Osteoblast (primary cell): Measurements from ENCODE around the gene MEF2D. TPM values are rescaled to one million over a fixed set of nuclear protein-coding genes. Genes with fewer than 3 reads are reported as not detected.

Source experiments
- DNase-seq: peaks from one replicate; pipeline ENCODE4 v3.0.0; 2011; ENCODE audit warnings: low spot score, mixed read lengths; ENCODE audit not compliant: insufficient read length; ENCODE audit errors: missing footprints
- H2AFZ ChIP-seq: 2 replicates; pipeline ENCODE4 v1.6.0; 2011; ENCODE audit warnings: mild to moderate bottlenecking, low read length
- H3K27ac ChIP-seq: 2 replicates; pipeline ENCODE4 v1.5.1; 2011; ENCODE audit warnings: mild to moderate bottlenecking, low read depth, low read length, moderate library complexity
- H3K27me3 ChIP-seq: 2 replicates; pipeline ENCODE4 v1.6.0; 2012; ENCODE audit warnings: mild to moderate bottlenecking, control low read depth, inconsistent platforms, low read length, moderate library complexity; ENCODE audit not compliant: insufficient read depth
- H3K36me3 ChIP-seq: 2 replicates; pipeline ENCODE4 v1.5.1; 2011; ENCODE audit warnings: mild to moderate bottlenecking, low read length, control low read depth, moderate library complexity; ENCODE audit not compliant: insufficient read depth
- H3K4me1 ChIP-seq: 2 replicates; pipeline ENCODE4 v1.5.1; 2011; ENCODE audit warnings: mild to moderate bottlenecking, low read length, control low read depth, moderate library complexity; ENCODE audit not compliant: insufficient read depth
- H3K4me2 ChIP-seq: 2 replicates; pipeline ENCODE4 v1.6.0; 2011; ENCODE audit warnings: mild to moderate bottlenecking, low read length; ENCODE audit not compliant: insufficient read depth
- H3K4me3 ChIP-seq: fragments of 200-600 bp; sonication (generic); 3 replicates; pipeline ENCODE4 v1.5.1; 2012; ENCODE audit warnings: mild to moderate bottlenecking, low read length, inconsistent platforms; ENCODE audit not compliant: insufficient read depth
- H3K79me2 ChIP-seq: 2 replicates; pipeline ENCODE4 v1.6.0; 2012; ENCODE audit warnings: mild to moderate bottlenecking, low read length, control low read depth, inconsistent platforms; ENCODE audit not compliant: insufficient read depth
- H3K9me3 ChIP-seq: 2 replicates; pipeline ENCODE4 v1.5.1; 2011; ENCODE audit warnings: low read depth, low read length, control low read depth
- H4K20me1 ChIP-seq: 2 replicates; pipeline ENCODE4 v1.6.0; 2012; ENCODE audit warnings: mild to moderate bottlenecking, low read length, control low read depth; ENCODE audit not compliant: insufficient read depth
- CTCF ChIP-seq: IDR thresholded peaks from 2 replicates; pipeline ENCODE4 v1.5.1; 2011; ENCODE audit warnings: mild to moderate bottlenecking, low read depth, low read length, moderate library complexity; ENCODE audit errors: extremely low read depth
- total RNA-seq: library from RNA; depleted of rRNA; stranded (reverse); fragments of >200 nt; gene quantifications from 2 replicates; pipeline ENCODE4 v1.2.3, GENCODE V29; 2012

MEF2D gene
- total RNA-seq, 1 donor: 14.1 TPM

GRCh38 chr1:156434989-156435544, 65.5 kb downstream of the MEF2D start:
- peaks cover 97% of the 10 kb centered on the region for H3K27me3 ChIP-seq
- TF ChIP-seq CTCF: no peak
- no peaks in the 10 kb centered on the region for H3K4me1 ChIP-seq
- no peak overlapping the region for H3K27ac ChIP-seq
- H3K9me3 ChIP-seq: no peaks in the 10 kb centered on the region
- no peaks in the 10 kb centered on the region for H3K79me2 ChIP-seq
- H3K4me3 ChIP-seq: no peak overlapping the region
- DNase-seq: peak; percentile 60
- H4K20me1 ChIP-seq: peaks cover 4% of the 10 kb centered on the region
- H2AFZ ChIP-seq: no peak overlapping the region
- no peaks in the 10 kb centered on the region for H3K36me3 ChIP-seq
- no peak overlapping the region for H3K4me2 ChIP-seq

DNA sequence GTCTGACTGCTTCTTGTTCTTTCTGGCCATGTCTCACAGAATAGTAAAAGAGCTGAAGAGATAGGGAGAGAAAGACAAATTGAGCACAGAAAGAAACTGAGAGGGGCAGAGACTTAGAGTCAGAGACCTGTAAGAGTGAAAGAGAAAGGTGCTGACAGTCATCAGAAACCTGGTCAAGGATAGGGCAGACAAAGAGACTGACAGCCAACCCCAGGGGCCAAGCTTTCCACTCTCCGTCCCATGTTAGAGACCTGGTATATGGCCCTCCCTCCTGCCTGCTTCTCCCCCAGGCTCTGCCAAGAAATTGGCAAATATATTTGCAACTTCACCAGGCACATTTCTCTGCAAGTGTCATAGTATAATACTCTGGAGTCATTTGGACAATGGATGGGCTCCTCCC, 67.0 kb downstream of the MEF2D start:
- no peak overlapping the region for H3K4me3 ChIP-seq
- H3K4me2 ChIP-seq: no peak overlapping the region
- no peak for TF ChIP-seq CTCF
- no peak overlapping the region for H3K27ac ChIP-seq
- peaks cover 4% of the 10 kb centered on the region for H4K20me1 ChIP-seq
- no peak overlapping the region for H2AFZ ChIP-seq
- H3K36me3 ChIP-seq: no peaks in the 10 kb centered on the region
- H3K27me3 ChIP-seq: peaks cover 97% of the 10 kb centered on the region
- no peaks in the 10 kb centered on the region for H3K4me1 ChIP-seq
- no peaks in the 10 kb centered on the region for H3K9me3 ChIP-seq
- DNase-seq: no peak
- H3K79me2 ChIP-seq: no peaks in the 10 kb centered on the region

- no peaks in the 10 kb centered on the region for H3K4me1 ChIP-seq
- H3K79me2 ChIP-seq: no peaks in the 10 kb centered on the region
- TF ChIP-seq CTCF: no peak
- no peak overlapping the region for H2AFZ ChIP-seq
- H3K27ac ChIP-seq: no peak overlapping the region
- peaks cover 97% of the 10 kb centered on the region for H3K27me3 ChIP-seq
- DNase-seq: peak; percentile 59
- H3K4me3 ChIP-seq: no peak overlapping the region
- H3K9me3 ChIP-seq: no peaks in the 10 kb centered on the region
- H3K36me3 ChIP-seq: no peaks in the 10 kb centered on the region
- H4K20me1 ChIP-seq: peaks cover 4% of the 10 kb centered on the region
- no peak overlapping the region for H3K4me2 ChIP-seq
Measured at GRCh38 chr1:156433032-156433431, 67.5 kb downstream of the MEF2D start.

DNA sequence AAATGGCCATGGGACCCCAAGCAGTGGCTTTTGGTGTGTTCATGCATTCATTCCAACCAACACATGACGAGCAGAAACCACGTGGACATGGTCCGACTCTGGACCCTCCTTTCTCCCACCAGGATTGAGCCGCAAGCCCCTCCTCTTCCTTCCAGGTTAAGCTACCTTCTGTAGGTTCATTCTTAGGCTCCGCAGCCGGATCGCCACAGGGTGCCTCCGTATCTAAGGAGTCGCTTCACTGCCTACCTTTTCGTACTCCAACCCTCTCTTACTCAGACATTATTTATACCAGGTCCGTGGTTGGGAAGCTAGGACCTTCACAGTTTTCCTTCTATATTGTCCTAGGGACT, 67.9 kb downstream of the MEF2D start:
- peaks cover 97% of the 10 kb centered on the region for H3K27me3 ChIP-seq
- H3K36me3 ChIP-seq: no peaks in the 10 kb centered on the region
- TF ChIP-seq CTCF: no peak
- no peak for DNase-seq
- H4K20me1 ChIP-seq: peaks cover 4% of the 10 kb centered on the region
- H3K4me2 ChIP-seq: no peak overlapping the region
- no peaks in the 10 kb centered on the region for H3K79me2 ChIP-seq
- no peaks in the 10 kb centered on the region for H3K9me3 ChIP-seq
- no peaks in the 10 kb centered on the region for H3K4me1 ChIP-seq
- no peak overlapping the region for H2AFZ ChIP-seq
- H3K27ac ChIP-seq: no peak overlapping the region
- no peak overlapping the region for H3K4me3 ChIP-seq
